Measurements from ENCODE around the gene SPSB2.

Gene SPSB2

DNA sequence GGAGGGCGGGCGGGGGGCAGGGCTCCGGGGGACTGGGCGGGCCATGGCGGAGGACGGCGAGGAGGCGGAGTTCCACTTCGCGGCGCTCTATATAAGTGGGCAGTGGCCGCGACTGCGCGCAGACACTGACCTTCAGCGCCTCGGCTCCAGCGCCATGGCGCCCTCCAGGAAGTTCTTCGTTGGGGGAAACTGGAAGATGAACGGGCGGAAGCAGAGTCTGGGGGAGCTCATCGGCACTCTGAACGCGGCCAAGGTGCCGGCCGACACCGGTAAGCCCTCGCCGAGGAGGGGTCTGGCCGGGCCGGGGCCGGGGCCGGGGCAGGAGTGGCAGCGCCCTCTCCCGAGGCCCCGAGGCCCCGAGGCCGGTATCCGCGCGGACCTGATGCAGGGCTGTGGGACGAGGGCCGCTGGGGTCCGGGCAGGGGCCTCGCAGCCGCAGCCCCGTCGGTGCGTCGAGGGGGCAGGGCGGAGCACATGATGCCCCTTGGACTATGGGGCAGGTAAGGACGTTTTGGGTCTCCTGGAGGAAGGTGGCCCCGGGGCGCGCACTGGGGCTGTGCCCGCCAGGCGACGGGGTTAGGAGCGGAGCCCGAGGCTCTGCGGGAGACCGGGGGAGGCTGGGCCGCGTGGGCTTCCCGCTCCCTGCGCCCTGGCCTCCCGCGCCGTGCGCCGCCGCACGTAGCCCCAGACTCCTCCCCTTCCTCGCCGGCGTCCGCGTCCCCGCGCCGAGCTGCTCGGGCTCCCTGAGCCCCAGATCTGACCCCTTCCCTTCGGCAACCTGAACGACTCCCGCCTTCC is 5.5 kb downstream of the SPSB2 start, which contains the start of gene TPI1 (continued):
- TF ChIP-seq, protein P1, sequence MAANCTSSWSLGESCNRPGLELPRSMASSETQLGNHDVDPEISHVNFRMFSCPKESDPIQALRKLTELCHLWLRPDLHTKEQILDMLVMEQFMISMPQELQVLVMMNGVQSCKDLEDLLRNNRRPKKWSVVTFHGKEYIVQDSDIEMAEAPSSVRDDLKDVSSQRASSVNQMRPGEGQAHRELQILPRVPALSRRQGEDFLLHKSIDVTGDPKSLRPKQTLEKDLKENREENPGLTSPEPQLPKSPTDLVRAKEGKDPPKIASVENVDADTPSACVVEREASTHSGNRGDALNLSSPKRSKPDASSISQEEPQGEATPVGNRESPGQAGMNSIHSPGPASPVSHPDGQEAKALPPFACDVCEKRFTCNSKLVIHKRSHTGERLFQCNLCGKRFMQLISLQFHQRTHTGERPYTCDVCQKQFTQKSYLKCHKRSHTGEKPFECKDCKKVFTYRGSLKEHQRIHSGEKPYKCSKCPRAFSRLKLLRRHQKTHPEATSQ (tag by site-specific recombination; IDR thresholded peaks at IDR 0.05): 0 out of 2 replicates have a peak, but pooled peaks have one; percentile 71
- TF ChIP-seq ZNF311 (tag by site-specific recombination; IDR thresholded peaks at IDR 0.05; ENCODE audit: borderline replicate concordance): no peak
- 0 out of 2 replicates have a peak, but pooled peaks have one; percentile 26 for TF ChIP-seq ZNF121 (tag by site-specific recombination; IDR thresholded peaks at IDR 0.05)
- peak; percentile 68; the same call in 1 of the 2 replicates for TF ChIP-seq EGR2 (tag by site-specific recombination; IDR thresholded peaks at IDR 0.05; ENCODE audit: low read depth)
- TF ChIP-seq KLF10 (tag by site-specific recombination; IDR thresholded peaks at IDR 0.05): peak; percentile 65
- no peak for TF ChIP-seq ZNF133 (tag by site-specific recombination; IDR thresholded peaks at IDR 0.05)
- TF ChIP-seq ZNF404 (tag by site-specific recombination; IDR thresholded peaks at IDR 0.05): no peak
- TF ChIP-seq ZNF423 (tag by site-specific recombination; IDR thresholded peaks at IDR 0.05): 0 out of 2 replicates have a peak, but pooled peaks have one; percentile 27
- no peak for TF ChIP-seq ZNF510 (tag by site-specific recombination; IDR thresholded peaks at IDR 0.05; ENCODE audit: insufficient replicate concordance)
- peak; percentile 93 for TF ChIP-seq GLIS2 (tag by site-specific recombination; IDR thresholded peaks at IDR 0.05)
- TF ChIP-seq ZNF132 (tag by site-specific recombination; IDR thresholded peaks at IDR 0.05; ENCODE audit: borderline replicate concordance): no peak
- TF ChIP-seq, protein P2, sequence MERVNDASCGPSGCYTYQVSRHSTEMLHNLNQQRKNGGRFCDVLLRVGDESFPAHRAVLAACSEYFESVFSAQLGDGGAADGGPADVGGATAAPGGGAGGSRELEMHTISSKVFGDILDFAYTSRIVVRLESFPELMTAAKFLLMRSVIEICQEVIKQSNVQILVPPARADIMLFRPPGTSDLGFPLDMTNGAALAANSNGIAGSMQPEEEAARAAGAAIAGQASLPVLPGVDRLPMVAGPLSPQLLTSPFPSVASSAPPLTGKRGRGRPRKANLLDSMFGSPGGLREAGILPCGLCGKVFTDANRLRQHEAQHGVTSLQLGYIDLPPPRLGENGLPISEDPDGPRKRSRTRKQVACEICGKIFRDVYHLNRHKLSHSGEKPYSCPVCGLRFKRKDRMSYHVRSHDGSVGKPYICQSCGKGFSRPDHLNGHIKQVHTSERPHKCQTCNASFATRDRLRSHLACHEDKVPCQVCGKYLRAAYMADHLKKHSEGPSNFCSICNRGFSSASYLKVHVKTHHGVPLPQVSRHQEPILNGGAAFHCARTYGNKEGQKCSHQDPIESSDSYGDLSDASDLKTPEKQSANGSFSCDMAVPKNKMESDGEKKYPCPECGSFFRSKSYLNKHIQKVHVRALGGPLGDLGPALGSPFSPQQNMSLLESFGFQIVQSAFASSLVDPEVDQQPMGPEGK (tag by site-specific recombination; IDR thresholded peaks at IDR 0.05): peak; percentile 52
- TF ChIP-seq SP2 (tag by site-specific recombination; IDR thresholded peaks at IDR 0.05): peak; percentile 56
- TF ChIP-seq ZNF660 (tag by site-specific recombination; IDR thresholded peaks at IDR 0.05): peak; percentile 78; the same call in 1 of the 2 replicates
- TF ChIP-seq, protein P3, sequence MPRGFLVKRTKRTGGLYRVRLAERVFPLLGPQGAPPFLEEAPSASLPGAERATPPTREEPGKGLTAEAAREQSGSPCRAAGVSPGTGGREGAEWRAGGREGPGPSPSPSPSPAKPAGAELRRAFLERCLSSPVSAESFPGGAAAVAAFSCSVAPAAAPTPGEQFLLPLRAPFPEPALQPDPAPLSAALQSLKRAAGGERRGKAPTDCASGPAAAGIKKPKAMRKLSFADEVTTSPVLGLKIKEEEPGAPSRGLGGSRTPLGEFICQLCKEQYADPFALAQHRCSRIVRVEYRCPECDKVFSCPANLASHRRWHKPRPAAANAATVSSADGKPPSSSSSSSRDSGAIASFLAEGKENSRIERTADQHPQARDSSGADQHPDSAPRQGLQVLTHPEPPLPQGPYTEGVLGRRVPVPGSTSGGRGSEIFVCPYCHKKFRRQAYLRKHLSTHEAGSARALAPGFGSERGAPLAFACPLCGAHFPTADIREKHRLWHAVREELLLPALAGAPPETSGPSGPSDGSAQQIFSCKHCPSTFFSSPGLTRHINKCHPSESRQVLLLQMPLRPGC (tag by site-specific recombination; IDR thresholded peaks at IDR 0.05): peak; percentile 19; the same call in 1 of the 2 replicates
- TF ChIP-seq, protein P4, sequence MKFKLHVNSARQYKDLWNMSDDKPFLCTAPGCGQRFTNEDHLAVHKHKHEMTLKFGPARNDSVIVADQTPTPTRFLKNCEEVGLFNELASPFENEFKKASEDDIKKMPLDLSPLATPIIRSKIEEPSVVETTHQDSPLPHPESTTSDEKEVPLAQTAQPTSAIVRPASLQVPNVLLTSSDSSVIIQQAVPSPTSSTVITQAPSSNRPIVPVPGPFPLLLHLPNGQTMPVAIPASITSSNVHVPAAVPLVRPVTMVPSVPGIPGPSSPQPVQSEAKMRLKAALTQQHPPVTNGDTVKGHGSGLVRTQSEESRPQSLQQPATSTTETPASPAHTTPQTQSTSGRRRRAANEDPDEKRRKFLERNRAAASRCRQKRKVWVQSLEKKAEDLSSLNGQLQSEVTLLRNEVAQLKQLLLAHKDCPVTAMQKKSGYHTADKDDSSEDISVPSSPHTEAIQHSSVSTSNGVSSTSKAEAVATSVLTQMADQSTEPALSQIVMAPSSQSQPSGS (tag by site-specific recombination; IDR thresholded peaks at IDR 0.05; ENCODE audit: low read depth): no peak
- TF ChIP-seq, protein P5, sequence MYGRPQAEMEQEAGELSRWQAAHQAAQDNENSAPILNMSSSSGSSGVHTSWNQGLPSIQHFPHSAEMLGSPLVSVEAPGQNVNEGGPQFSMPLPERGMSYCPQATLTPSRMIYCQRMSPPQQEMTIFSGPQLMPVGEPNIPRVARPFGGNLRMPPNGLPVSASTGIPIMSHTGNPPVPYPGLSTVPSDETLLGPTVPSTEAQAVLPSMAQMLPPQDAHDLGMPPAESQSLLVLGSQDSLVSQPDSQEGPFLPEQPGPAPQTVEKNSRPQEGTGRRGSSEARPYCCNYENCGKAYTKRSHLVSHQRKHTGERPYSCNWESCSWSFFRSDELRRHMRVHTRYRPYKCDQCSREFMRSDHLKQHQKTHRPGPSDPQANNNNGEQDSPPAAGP (tag by site-specific recombination; IDR thresholded peaks at IDR 0.05): 0 out of 2 replicates have a peak, but pooled peaks have one; percentile 50
- TF ChIP-seq ZFP69B (tag by site-specific recombination; IDR thresholded peaks at IDR 0.05): peak; percentile 26; the same call in 1 of the 2 replicates
- peak; percentile 92 for TF ChIP-seq ZFHX2 (tag by site-specific recombination; conservative IDR thresholded peaks at IDR 0.05)
- TF ChIP-seq ZNF621 (tag by site-specific recombination; IDR thresholded peaks at IDR 0.05): no peak
- peak; percentile 60 for TF ChIP-seq SP3 (tag by site-specific recombination; IDR thresholded peaks at IDR 0.05)
- no peak for TF ChIP-seq GLI2 (tag by site-specific recombination; IDR thresholded peaks at IDR 0.05; ENCODE audit: borderline replicate concordance, low read depth)
- TF ChIP-seq, protein P6, sequence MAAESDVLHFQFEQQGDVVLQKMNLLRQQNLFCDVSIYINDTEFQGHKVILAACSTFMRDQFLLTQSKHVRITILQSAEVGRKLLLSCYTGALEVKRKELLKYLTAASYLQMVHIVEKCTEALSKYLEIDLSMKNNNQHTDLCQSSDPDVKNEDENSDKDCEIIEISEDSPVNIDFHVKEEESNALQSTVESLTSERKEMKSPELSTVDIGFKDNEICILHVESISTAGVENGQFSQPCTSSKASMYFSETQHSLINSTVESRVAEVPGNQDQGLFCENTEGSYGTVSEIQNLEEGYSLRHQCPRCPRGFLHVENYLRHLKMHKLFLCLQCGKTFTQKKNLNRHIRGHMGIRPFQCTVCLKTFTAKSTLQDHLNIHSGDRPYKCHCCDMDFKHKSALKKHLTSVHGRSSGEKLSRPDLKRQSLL (tag by site-specific recombination; IDR thresholded peaks at IDR 0.05): peak; percentile 95
- no peak for TF ChIP-seq TCF7L2 (IDR thresholded peaks at IDR 0.05; ENCODE audit: borderline replicate concordance, low read depth, low read length)
- TF ChIP-seq, protein P7, sequence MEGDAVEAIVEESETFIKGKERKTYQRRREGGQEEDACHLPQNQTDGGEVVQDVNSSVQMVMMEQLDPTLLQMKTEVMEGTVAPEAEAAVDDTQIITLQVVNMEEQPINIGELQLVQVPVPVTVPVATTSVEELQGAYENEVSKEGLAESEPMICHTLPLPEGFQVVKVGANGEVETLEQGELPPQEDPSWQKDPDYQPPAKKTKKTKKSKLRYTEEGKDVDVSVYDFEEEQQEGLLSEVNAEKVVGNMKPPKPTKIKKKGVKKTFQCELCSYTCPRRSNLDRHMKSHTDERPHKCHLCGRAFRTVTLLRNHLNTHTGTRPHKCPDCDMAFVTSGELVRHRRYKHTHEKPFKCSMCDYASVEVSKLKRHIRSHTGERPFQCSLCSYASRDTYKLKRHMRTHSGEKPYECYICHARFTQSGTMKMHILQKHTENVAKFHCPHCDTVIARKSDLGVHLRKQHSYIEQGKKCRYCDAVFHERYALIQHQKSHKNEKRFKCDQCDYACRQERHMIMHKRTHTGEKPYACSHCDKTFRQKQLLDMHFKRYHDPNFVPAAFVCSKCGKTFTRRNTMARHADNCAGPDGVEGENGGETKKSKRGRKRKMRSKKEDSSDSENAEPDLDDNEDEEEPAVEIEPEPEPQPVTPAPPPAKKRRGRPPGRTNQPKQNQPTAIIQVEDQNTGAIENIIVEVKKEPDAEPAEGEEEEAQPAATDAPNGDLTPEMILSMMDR (tag by site-specific recombination; IDR thresholded peaks at IDR 0.05): peak; percentile 10; the same call in 1 of the 2 replicates
